WTC11 (cell line): ENCODE measurements around the gene EXD3.

Source experiments
- ATF3 ChIP-seq: sonication (generic); formaldehyde crosslinking; conservative IDR thresholded peaks from 2 replicates; pipeline ENCODE4 v1.8.1; 2022; ENCODE audit warnings: mild to moderate bottlenecking, missing genetic modification reagents
- CREB1 ChIP-seq: sonication (generic); formaldehyde crosslinking; IDR thresholded peaks from 2 replicates; pipeline ENCODE4 v1.8.0; 2023; ENCODE audit warnings: mild to moderate bottlenecking, missing genetic modification reagents
- CTCF ChIP-seq: fragments of 200-600 bp; IDR thresholded peaks from 2 replicates; pipeline ENCODE4 v1.8.0; 2022; ENCODE audit warnings: antibody characterized with exemption
- E2F1 ChIP-seq: sonication (generic); formaldehyde crosslinking; IDR thresholded peaks from 2 replicates; pipeline ENCODE4 v1.8.0; 2022; ENCODE audit warnings: mild to moderate bottlenecking, missing genetic modification reagents
- E2F4 ChIP-seq: sonication (generic); formaldehyde crosslinking; IDR thresholded peaks from 2 replicates; pipeline ENCODE4 v1.8.1; 2022; ENCODE audit warnings: low read depth, mild to moderate bottlenecking, moderate library complexity, missing genetic modification reagents, borderline replicate concordance
- FOXJ3 ChIP-seq: sonication (generic); formaldehyde crosslinking; IDR thresholded peaks from 2 replicates; pipeline ENCODE4 v1.9.0; 2021; ENCODE audit warnings: missing genetic modification reagents, mild to moderate bottlenecking, borderline replicate concordance
- HMGA2 ChIP-seq: fragments of 250-450 bp; sonication (Bioruptor Pico); IDR thresholded peaks from 2 replicates; pipeline ENCODE4 v1.4.0; 2021; ENCODE audit warnings: mild to moderate bottlenecking, moderate library complexity
- JUN ChIP-seq: sonication (generic); formaldehyde crosslinking; IDR thresholded peaks from 2 replicates; pipeline ENCODE4 v1.8.0; 2023; ENCODE audit warnings: mild to moderate bottlenecking, missing genetic modification reagents
- KAT7 ChIP-seq: sonication (generic); formaldehyde crosslinking; IDR thresholded peaks from 2 replicates; pipeline ENCODE4 v1.8.1; 2023; ENCODE audit warnings: missing genetic modification reagents, mild to moderate bottlenecking, borderline replicate concordance
- MAX ChIP-seq: sonication (generic); formaldehyde crosslinking; IDR thresholded peaks from 2 replicates; pipeline ENCODE4 v1.8.0; 2022; ENCODE audit warnings: mild to moderate bottlenecking, missing genetic modification reagents
- NR3C1 ChIP-seq: sonication (generic); formaldehyde crosslinking; conservative IDR thresholded peaks from 2 replicates; pipeline ENCODE4 v1.8.1; 2023; ENCODE audit warnings: low read depth, mild to moderate bottlenecking, missing genetic modification reagents
- PREB ChIP-seq: sonication (generic); formaldehyde crosslinking; IDR thresholded peaks from 2 replicates; pipeline ENCODE4 v1.8.1; 2022; ENCODE audit warnings: mild to moderate bottlenecking, missing genetic modification reagents, moderate library complexity, borderline replicate concordance
- ZNF232 ChIP-seq: sonication (generic); formaldehyde crosslinking; IDR thresholded peaks from 2 replicates; pipeline ENCODE4 v1.8.0; 2022; ENCODE audit warnings: mild to moderate bottlenecking, missing genetic modification reagents

- no peak for TF ChIP-seq CTCF
- no peak for TF ChIP-seq NR3C1
- no peak for TF ChIP-seq HMGA2 (CRISPR knock-in tag)
- TF ChIP-seq JUN (CRISPR knock-in tag) = no peak
- TF ChIP-seq MAX = no peak
- no peak for TF ChIP-seq KAT7
- no peak for TF ChIP-seq PREB (CRISPR knock-in tag)
- no peak for TF ChIP-seq CREB1
- no peak for TF ChIP-seq FOXJ3
- TF ChIP-seq ZNF232 (CRISPR knock-in tag) = no peak
- no peak for TF ChIP-seq ATF3 (CRISPR knock-in tag)
- TF ChIP-seq E2F4 (CRISPR knock-in tag) = no peak
- TF ChIP-seq E2F1 (CRISPR knock-in tag) = no peak
These were observed 50.9 kb downstream of the EXD3 start for GRCh38 chr9:137371946-137372651.
